SU-DHL-6 (cell line): ENCODE measurements around the gene CUL9.

Experiments used
- EZH2phosphoT487 ChIP-seq: fragments of 200-600 bp; sonication (generic), shearing (Covaris generic); conservative IDR thresholded peaks from 2 replicates; pipeline ENCODE4 v1.6.1; 2018; ENCODE audit warnings: mild to moderate bottlenecking, antibody characterized with exemption, low read length, moderate library complexity, mixed read lengths
- TF ChIP-seq, protein P1 (sequence below): fragments of 200-600 bp; sonication (generic); IDR thresholded peaks from one replicate; pipeline ENCODE4 v1.5.1; 2017; ENCODE audit warnings: antibody characterized with exemption, mild to moderate bottlenecking, low read length, moderate library complexity; ENCODE audit not compliant: insufficient read depth, poor library complexity, severe bottlenecking

- TF ChIP-seq, protein P1, sequence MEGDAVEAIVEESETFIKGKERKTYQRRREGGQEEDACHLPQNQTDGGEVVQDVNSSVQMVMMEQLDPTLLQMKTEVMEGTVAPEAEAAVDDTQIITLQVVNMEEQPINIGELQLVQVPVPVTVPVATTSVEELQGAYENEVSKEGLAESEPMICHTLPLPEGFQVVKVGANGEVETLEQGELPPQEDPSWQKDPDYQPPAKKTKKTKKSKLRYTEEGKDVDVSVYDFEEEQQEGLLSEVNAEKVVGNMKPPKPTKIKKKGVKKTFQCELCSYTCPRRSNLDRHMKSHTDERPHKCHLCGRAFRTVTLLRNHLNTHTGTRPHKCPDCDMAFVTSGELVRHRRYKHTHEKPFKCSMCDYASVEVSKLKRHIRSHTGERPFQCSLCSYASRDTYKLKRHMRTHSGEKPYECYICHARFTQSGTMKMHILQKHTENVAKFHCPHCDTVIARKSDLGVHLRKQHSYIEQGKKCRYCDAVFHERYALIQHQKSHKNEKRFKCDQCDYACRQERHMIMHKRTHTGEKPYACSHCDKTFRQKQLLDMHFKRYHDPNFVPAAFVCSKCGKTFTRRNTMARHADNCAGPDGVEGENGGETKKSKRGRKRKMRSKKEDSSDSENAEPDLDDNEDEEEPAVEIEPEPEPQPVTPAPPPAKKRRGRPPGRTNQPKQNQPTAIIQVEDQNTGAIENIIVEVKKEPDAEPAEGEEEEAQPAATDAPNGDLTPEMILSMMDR = no peak
- no peak for TF ChIP-seq EZH2phosphoT487
These were observed 8.3 kb upstream of the CUL9 start for GRCh38 chr6:43173591-43174262.
